PC-3 (cell line): Measurements from ENCODE around the gene DLK1.

Source experiments
- EZH2 ChIP-seq: fragments of 300-600 bp; sonication (generic); IDR thresholded peaks from one replicate; pipeline ENCODE4 v1.6.1; 2017; ENCODE audit warnings: antibody characterized with exemption, mild to moderate bottlenecking, low read length; ENCODE audit not compliant: unreplicated experiment
- TF ChIP-seq, protein P1 (sequence below): fragments of 300-600 bp; sonication (generic); conservative IDR thresholded peaks from 2 replicates; pipeline ENCODE4 v1.5.1; 2017; ENCODE audit warnings: antibody characterized with exemption, low read depth, mild to moderate bottlenecking, low read length

DNA sequence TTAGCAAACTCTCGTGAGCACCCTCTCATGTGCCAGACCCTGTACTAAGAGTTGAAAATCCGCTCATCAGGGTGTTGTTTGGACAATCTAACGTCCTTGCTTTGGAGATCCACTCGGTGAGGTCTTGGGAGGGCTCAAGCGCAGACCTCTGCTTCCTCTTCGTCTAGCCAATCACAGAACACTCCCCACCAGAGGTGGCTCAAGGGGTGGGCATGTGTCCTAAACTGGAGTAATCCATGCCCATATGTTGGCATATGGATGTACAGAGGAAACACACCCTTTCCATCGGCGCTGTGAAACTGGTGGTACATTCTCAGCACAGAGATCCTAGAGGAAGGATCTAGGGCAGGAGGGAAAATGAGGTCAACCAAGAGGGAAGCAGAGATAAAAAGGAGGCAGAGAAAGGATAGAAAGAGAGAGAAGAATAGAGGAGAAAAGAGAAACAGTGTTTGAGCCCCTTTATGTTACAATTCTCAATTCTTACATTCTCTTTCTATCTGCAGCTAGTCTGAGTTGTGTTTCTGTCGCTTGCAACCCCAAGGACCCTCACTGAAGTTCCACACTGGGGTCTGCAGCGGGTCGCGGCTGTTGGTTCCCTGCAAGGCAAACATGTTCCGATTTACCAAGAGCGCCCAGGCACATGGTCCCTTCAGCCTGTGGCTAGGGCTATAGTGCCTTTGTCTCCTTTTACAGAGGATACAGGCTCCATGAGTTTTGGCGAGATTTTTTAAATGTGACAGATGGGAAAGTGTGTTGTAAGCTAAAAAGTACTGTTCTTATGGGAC lies 40.5 kb downstream of the DLK1 start:
- TF ChIP-seq, protein P1, sequence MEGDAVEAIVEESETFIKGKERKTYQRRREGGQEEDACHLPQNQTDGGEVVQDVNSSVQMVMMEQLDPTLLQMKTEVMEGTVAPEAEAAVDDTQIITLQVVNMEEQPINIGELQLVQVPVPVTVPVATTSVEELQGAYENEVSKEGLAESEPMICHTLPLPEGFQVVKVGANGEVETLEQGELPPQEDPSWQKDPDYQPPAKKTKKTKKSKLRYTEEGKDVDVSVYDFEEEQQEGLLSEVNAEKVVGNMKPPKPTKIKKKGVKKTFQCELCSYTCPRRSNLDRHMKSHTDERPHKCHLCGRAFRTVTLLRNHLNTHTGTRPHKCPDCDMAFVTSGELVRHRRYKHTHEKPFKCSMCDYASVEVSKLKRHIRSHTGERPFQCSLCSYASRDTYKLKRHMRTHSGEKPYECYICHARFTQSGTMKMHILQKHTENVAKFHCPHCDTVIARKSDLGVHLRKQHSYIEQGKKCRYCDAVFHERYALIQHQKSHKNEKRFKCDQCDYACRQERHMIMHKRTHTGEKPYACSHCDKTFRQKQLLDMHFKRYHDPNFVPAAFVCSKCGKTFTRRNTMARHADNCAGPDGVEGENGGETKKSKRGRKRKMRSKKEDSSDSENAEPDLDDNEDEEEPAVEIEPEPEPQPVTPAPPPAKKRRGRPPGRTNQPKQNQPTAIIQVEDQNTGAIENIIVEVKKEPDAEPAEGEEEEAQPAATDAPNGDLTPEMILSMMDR = no peak
- no peak for TF ChIP-seq EZH2
